ENCODE data around the gene DUSP22. TPM values are rescaled to one million over a fixed set of nuclear protein-coding genes. Genes with fewer than 3 reads are reported as not detected.

Gene DUSP22
- total RNA-seq, 1 donor from 2014 or later = 26.8 TPM

DNA sequence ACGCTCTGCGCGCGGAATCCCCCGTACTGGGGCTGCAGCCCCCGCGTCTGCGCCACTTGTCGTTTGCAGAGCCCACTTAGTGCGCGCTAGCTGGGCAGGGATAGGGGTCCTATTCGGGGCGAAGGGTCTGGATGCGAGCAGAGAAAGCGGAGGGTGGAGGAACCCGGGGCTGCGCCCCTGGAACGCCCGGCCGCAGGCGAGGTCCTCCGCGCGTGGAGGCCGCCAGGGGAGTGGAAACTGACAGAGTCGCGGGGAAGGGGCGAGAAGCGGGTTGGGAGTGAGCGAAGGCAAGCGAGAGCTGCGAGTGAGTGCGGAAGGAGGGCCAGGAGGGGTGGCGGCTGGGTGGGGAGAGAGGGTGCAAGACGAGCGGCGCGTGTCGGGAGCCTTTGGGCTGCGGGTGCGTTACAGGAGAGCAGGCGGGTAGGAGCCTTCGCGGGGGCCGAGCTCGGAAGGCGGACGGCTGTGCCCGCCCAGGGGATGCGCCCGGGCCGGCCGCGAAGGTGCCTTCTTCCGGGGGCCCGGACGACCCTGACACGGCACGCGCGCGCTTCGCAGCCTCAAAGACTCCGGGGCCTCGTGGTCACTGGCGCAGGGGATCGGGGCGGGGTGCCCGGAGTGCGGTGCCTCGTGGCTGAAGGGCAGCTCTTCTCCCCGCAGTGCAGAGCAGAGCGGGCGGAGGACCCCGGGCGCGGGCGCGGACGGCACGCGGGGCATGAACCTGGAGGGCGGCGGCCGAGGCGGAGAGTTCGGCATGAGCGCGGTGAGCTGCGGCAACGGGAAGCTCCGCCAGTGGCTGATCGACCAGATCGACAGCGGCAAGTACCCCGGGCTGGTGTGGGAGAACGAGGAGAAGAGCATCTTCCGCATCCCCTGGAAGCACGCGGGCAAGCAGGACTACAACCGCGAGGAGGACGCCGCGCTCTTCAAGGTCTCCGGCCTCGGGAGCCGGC lies 100.4 kb downstream of the DUSP22 start:
- intact Hi-C loops (cut with micrococcal nuclease) = loop anchor here (5.0 to 10.0 kb wide), 2 partner anchors 40 to 1002 kb away; no protein-coding TSS in a partner anchor

DNA sequence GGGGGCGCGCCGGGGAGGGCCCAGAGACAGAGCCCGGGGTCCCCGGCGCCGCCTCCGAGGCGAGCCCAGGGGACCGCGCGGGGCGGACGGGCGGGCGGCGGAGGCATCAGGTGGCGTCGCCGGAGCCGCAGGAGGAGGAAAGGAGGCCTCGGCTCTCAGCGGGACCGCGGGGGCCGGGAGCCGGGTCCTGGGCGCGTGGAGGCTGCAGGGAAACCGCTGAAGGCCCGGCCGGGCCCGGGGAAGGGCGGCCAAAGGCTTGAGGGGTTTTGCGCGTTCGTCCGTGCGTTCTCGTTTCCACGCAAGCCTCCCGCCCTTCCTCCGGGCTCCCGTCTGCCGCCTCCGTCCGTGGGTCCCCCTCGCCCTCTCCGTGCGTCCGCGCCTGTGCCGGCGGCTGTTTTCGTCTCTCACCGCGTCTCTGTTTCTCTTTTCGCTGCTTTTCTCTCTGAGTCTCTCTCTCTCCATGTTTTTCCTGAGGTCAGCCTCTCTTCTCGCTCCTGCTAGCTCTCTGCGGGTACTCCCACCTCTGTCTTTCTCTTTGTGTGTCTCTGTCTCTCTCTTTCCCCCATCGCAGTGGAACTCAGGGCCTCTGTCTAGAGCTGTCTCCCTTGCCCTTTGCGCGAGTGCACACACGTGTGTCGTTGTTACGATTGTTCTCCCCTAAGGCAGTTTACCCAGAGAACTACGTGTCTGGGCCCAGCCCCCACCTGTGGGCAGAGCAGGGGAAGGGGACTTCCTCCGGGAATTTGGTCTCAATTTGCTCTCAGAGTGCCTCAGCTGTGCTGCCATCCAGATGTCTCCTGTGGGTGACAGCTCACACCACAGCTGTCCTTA lies 101.3 kb downstream of the DUSP22 start:
- intact Hi-C loops (cut with micrococcal nuclease) = loop anchor here (5.0 to 10.0 kb wide), 2 partner anchors 39 to 1001 kb away; no protein-coding TSS in a partner anchor

DNA sequence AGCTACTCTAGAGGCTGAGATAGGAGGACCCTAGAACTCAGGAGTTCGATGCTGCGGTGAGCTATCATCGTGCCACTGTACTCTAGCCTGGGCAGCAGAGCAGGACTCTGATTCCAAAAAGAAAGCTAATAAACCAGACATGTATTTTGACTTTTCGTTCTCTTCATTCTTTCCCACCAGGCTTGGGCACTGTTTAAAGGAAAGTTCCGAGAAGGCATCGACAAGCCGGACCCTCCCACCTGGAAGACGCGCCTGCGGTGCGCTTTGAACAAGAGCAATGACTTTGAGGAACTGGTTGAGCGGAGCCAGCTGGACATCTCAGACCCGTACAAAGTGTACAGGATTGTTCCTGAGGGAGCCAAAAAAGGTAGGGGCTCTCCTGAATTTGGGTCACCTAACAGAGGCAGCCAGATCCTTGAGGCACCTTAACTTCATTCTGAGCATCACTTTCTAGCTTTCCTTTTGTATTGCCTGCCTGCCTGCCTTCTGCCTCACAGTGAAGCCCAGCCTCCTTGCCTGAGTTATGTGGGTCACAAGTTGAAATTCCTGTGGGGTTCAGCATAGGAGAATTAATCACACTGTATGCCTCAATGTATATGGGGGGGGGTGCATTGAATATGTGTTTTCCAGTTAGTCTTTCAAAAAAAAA lies 102.5 kb downstream of the DUSP22 start:
- intact Hi-C loops (cut with micrococcal nuclease) = loop anchor here (5.0 to 10.0 kb wide), 2 partner anchors 38 to 1000 kb away; no protein-coding TSS in a partner anchor

DNA sequence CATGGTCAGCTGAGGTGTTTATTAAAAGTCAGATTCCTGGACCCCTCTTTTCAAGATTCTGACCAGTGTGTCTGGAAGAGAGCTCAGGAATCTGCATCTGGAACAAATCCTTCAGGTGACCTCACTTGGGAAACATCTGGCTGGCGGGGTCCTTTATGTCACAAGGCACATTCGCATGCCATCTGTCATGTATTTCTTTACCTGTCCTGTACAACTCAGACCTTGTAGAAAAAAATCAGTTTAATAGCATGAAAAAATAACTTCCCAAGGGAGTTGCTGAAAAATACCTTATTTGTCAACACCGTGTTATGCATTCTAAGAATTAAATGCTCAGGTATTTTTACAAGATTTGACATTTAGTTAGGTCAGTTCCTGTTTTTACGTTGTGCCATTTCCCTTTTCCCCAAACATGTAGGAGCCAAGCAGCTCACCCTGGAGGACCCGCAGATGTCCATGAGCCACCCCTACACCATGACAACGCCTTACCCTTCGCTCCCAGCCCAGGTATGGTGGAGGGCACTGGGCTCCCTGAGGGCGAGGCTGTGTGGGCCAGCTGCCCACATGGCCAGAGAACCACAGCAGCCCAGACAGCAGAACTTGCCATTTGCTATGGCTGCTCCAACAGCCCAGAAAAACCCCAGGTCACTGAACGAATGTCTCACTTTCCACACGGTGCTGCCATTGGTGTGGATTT lies 103.3 kb downstream of the DUSP22 start:
- intact Hi-C loops (cut with micrococcal nuclease) = loop anchor here (10.0 kb wide), 1 partner anchor 999 kb away; no protein-coding TSS in a partner anchor

DNA sequence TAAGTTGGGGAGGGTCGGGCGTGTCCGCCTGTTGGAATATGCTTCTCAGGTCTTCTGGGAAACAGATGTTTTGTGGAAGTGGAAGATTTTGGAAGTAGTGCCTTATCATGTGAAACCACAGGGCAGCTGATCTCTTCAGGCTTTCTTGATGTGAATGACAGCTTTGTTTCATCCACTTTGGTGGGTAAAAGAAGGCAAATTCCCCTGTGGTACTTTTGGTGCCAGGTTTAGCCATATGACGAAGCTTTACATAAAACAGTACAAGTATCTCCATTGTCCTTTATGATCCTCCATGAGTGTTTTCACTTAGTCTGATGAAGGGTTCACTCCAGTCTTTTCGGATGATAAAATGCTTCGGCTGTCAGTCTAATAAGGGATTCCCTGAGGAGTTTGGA lies 103.8 kb downstream of the DUSP22 start:
- intact Hi-C loops (cut with micrococcal nuclease) = loop anchor here (10.0 kb wide), 1 partner anchor 999 kb away; no protein-coding TSS in a partner anchor

DNA sequence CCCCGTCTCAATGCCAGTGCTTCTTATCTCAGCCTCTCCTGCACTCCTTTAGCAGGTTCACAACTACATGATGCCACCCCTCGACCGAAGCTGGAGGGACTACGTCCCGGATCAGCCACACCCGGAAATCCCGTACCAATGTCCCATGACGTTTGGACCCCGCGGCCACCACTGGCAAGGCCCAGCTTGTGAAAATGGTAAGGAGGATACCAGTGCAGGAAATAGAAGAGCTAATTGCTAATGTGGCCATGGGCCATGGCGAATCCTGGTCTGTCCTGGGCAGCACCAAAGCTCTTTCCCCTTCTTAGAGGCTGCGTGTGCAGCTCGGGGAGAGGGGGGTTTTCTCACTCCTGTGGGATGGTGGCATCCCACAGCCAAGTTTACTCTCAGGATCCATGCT lies 104.8 kb downstream of the DUSP22 start:
- intact Hi-C loops (cut with micrococcal nuclease) = loop anchor here (10.0 kb wide), 1 partner anchor 998 kb away; no protein-coding TSS in a partner anchor

DNA sequence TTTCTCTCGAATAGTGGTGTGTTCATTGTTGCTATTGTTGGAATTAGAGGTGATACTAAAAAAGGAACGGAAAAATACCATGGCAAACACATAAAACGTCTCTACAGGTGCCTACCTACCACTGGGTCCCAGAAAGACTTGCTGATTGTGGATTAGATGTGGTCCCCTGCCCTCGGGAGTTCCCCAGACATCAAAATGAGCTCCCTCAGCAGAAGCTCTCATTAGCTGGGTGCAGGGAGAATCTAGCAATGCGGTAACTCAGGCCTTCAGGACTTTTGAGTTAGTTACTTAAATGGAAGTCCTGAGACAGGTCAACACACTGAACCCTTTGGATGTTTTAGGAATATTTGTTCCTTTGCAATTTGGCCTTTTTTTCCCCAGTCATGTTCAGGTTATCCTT lies 105.3 kb downstream of the DUSP22 start:
- intact Hi-C loops (cut with micrococcal nuclease) = loop anchor here (10.0 kb wide), 1 partner anchor 997 kb away; no protein-coding TSS in a partner anchor

DNA sequence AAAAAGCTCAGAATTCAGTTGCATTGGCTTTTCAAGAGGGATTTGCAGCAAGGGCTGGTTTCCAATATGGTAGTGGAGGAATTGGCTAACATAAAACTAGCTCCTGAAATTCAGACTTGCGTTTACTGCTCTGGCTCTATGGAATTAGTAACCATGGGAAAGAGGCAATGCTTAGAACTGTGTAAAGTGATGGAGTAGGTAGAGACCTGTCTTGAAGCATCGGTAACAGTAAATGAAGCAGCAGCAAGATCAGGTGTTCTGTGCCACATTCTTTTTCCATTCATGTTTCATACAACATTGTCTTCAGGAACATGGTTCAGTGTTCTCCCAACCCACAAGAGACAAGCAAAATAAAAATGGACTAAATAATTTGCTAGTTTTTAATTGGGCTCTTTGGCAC lies 105.8 kb downstream of the DUSP22 start:
- intact Hi-C loops (cut with micrococcal nuclease) = loop anchor here (10.0 kb wide), 1 partner anchor 997 kb away; no protein-coding TSS in a partner anchor

DNA sequence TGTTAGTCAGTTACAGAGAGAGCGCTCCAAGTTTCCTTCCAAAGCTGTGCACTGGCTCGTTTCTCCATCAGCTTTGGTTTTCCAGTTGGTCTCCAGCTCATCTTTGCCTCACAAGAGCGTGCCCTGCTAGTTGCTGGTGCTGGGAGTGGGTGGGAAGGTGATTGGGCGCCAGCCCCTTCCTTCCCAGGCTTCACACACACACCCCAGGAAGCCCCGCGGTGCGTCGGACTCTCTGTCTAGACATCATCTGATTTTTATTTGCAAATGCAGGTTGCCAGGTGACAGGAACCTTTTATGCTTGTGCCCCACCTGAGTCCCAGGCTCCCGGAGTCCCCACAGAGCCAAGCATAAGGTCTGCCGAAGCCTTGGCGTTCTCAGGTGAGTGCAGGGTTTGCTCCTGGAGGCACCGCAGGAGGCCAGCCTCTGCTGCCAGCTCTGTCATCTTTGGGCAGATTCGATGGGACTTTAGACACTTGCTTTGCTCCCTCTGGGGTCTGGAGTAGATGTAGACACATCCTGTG lies 106.3 kb downstream of the DUSP22 start:
- intact Hi-C loops (cut with micrococcal nuclease) = loop anchor here (1.0 to 10.0 kb wide), 2 partner anchors 7 to 996 kb away; partner anchors contain the start of gene IRF4

DNA sequence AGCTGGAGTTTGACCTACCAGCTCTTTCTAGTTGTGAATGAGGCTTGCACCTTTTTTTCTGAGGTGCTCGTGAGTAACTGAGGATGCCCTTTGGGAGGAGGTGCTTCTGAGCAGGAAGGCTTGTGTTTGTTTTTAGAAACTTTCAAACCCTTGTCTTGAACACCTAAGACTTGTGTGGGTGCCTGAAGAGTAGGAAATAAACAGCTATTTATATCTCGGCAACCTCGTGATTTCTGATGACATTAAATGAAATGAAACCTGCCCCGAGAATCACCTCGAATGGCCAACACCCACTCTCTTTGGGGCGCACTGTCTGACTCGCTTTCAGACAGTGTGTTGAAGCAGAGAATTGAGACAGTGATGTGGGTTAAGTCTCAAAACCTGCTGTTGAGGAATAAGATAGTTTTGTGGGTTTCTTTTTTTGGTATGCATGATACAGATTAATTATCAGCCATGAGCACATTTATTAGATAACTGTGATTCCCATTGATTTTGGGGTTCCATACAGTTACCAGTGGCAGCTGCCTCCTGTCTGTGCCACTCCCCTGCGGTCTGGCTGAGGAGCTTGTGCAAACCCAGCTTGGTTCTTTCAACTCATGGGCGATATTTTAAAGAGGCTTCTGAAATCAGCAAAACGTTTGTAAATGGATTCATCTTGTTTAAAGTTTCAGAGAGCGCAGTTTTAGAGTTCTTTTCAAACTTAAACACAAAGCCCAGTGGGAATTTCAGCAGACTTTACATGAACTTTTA lies 107.7 kb downstream of the DUSP22 start:
- intact Hi-C loops (cut with micrococcal nuclease) = loop anchor here (1.0 to 10.0 kb wide), 2 partner anchors 9 to 995 kb away; partner anchors contain the start of gene IRF4

DNA sequence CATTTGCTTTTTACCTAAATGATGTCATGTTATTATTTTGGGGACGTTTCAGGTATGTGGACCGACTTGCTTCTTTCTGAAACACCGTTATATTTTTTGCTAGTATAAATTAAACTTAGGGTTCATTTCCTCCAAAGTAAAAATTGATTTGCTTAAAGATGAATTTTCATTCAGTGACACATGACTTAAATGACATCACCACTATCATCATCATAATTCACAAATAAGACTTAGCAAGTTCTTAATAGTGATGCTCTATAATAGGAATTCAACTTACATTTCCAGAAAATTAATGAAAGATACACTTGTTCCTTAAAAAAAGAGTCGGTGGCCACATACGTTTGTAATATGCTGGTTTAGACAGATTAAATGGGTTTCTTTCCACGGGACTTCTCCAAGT lies 108.5 kb downstream of the DUSP22 start:
- intact Hi-C loops (cut with micrococcal nuclease) = no loop called here

Other genes starting within 250 kb of the DUSP22 start
- gene IRF4, start 99.3 kb downstream of the DUSP22 start, total RNA-seq = 177 and 182 TPM in 2 replicates

Data from T-helper 2 cell treated with Interferon-gamma antibody and Interleukin-4, amounts not matched to agents 100 ng/mL and 5 ng/mL, for 36 hours (primary cell).